ENCODE results near the gene MNS1.

DNA sequence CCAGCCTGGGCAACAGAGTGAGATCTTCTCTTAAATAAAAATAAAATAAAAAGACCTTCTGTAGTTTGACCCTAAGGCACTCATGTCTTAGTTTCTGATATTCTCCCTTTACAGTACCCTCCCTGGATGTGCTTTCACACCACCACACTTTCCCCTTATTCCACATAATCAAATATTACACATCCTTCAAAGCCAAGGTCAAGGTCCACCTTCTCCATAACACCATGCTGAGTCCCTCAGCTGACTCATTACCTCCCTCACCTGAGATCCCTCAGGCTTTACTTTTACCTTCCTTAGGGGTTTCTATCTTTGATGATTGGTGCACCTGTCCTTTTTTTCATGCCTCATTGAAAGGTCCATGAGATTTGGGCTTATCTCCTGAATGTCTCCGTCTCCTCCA, 25.5 kb upstream of the MNS1 start:
- TF ChIP-seq EZH2 (IDR thresholded peaks at IDR 0.05; ENCODE audit: insufficient read depth, poor library complexity, severe bottlenecking) (no peak), EZH2phosphoT487 (IDR thresholded peaks at IDR 0.05; ENCODE audit: insufficient read depth, low read depth) (no peak)
